IPS-NIHi11 (cell line): Measurements from ENCODE around the gene BCL11A.
A peak's percentile ranks its signal among the peaks of the same experiment; 100 is the strongest.

Source experiments
- DNase-seq: peaks from one replicate; pipeline ENCODE4 v3.0.0; 2012; ENCODE audit warnings: mixed read lengths, low spot score

Gene BCL11A

DNA sequence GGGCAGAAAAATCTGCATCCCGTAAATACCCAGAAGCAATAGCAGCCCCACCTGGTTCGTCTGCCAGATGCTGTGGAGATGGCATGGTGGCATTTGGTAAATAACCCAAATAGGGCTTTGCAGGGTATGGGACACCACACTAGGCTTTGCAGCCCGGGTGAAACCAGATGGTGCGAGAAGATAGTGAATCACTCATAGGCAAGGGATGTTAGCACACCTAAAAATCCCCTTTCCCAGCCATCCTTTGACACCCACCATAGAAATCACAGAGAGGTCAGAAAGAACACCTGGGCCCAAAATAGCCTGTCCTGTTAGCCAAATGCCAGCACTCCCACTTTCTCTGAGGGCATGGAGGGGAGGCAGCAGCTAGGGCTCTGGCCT is 47.6 kb downstream of the BCL11A start:
- DNase-seq, result no peak

GRCh38 chr2:60505240-60505879 is 48.1 kb downstream of the BCL11A start:
- DNase-seq, result no peak

- DNase-seq, result no peak
Measured at GRCh38 chr2:60504049-60504448, 49.4 kb downstream of the BCL11A start.

- DNase-seq, result no peak
Measured at GRCh38 chr2:60502144-60502543, 51.3 kb downstream of the BCL11A start.

DNA sequence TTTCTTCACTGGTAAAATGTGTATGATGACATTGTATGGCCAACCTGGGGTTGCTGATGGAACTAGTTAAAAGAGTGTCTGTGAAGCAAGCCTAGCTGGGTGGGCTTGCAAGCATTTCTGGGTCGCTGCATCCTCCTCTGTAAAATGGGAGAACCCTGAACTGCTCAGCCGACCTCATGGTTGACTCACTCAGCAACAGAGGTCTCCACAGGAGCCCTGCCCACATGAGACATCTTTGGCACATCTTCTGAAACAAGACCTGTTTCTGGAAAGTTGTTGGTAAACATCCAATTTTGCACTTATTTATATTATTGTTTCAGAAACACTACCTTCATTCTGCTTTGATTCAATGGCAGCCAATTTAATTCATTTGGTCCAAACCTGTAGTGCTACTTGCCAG is 52.6 kb downstream of the BCL11A start:
- DNase-seq, result no peak

- DNase-seq, result no peak
Measured at GRCh38 chr2:60499651-60500265, 53.7 kb downstream of the BCL11A start.

GRCh38 chr2:60498816-60499429 is 54.5 kb downstream of the BCL11A start:
- no peak for DNase-seq

GRCh38 chr2:60498127-60498815 is 55.2 kb downstream of the BCL11A start:
- DNase-seq, result no peak

DNA sequence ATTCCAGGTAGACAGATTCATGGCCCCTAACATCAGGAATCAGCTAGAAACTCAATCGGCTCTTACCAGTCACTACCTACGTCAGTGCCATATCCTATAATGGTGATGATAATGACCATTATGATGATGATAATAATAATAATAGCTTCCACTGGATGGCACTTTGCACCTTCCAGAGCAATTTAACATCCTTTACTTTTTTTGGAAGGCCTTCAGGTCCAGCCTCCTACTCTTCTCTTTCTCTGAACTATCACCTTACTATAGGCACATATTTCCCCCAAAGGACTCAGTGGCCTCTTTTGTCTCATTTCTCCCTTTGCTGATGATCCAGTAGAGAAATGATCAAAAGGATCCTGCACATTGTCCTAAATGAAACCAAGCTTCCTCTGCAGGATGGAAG is 56.0 kb downstream of the BCL11A start:
- DNase-seq, result no peak

DNA sequence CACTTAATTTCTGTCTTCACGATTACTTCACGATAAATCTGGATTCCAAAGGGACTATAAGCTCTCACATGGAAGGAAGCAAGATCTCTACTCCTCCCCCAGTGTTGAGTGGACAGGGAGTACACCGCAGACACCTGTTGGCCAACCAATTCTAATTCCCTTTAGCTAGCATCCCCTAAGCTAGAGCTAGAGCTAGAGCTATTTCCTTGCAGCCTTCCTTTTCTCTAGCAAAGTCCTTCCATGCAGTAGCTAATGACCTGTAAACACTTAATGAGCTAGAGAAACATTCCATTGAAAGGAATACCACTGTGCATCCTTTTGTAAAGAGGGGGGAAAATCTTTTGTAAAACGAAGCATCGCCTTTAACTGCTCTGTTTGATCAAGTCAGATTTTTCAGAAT is 56.5 kb downstream of the BCL11A start:
- no peak for DNase-seq

- DNase-seq, result no peak
Measured at GRCh38 chr2:60496475-60496874, 57.0 kb downstream of the BCL11A start.

DNA sequence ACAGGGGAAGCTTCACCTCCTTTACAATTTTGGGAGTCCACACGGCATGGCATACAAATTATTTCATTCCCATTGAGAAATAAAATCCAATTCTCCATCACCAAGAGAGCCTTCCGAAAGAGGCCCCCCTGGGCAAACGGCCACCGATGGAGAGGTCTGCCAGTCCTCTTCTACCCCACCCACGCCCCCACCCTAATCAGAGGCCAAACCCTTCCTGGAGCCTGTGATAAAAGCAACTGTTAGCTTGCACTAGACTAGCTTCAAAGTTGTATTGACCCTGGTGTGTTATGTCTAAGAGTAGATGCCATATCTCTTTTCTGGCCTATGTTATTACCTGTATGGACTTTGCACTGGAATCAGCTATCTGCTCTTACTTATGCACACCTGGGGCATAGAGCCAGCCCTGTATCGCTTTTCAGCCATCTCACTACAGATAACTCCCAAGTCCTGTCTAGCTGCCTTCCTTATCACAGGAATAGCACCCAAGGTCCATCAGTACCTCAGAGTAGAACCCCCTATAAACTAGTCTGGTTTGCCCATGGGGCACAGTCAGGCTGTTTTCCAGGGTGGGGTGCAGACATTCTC is 58.3 kb downstream of the BCL11A start:
- no peak for DNase-seq

DNA sequence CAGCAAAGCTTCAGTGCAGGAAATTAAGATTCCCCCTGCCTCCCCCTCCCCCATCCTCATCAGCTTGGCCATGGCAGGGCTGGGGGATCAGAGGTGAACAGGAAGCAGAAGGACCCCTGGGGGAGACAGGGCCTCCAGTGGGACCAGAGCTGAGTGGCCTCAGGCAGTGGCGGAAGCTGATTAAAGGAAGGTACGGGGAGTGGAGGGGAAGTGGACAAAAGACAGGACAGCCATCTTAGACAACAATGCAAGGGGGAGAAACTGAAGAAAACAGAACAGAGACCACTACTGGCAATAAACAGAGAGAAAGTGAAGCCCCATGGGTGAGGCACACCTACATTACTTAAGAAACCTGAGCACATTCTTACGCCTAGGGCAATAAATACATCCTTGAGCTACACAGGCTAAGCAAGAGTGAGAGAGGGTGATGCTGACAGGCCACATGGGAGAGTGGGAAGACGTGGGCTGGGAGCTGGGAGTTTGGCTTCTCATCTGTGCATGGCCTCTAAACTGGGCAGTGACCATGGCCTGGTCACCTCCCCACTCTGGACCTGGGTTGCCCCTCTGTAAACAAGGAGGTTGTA is 59.6 kb downstream of the BCL11A start:
- no peak for DNase-seq

GRCh38 chr2:60492548-60492947 is 60.9 kb downstream of the BCL11A start:
- DNase-seq, result no peak

- no peak for DNase-seq
Measured at GRCh38 chr2:60490848-60491247, 62.6 kb downstream of the BCL11A start.

- DNase-seq, result no peak
Measured at GRCh38 chr2:60490441-60490840, 63.0 kb downstream of the BCL11A start.

GRCh38 chr2:60489289-60489688 is 64.2 kb downstream of the BCL11A start:
- no peak for DNase-seq

GRCh38 chr2:60488291-60488690 is 65.2 kb downstream of the BCL11A start:
- no peak for DNase-seq

GRCh38 chr2:60487174-60487573 is 66.3 kb downstream of the BCL11A start:
- DNase-seq, result no peak

- no peak for DNase-seq
Measured at GRCh38 chr2:60486551-60486950, 66.9 kb downstream of the BCL11A start.

DNA sequence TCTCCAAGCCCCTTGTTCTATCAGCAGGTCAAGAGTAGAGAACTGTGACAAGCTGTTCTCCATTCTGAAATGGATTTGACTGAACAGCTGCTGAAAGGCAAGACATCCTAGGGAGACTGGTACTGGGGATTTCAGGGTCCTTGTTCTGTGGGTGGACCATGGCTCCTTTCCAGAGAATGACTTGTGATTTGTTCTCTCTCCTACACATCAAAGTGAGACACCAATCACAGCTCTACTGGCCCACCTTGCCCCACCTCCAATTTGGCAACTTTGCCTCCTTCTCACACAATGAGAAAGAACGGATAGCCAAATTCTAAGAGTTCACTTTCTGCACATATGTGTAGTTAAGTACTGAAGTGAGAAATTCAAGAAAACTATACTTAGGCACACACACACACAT is 67.4 kb downstream of the BCL11A start:
- peak; percentile 46 for DNase-seq

- no peak for DNase-seq
Measured at GRCh38 chr2:60485550-60485949, 67.9 kb downstream of the BCL11A start.
